Astrocyte of the spinal cord (primary cell): ENCODE data around the gene KIAA0513.

Source experiments
- DNase-seq: peaks from one replicate; pipeline ENCODE4 v3.0.0; 2011; ENCODE audit warnings: low read depth, low spot score
- H3K4me3 ChIP-seq: 2 replicates; pipeline ENCODE4 v1.5.1; 2011; ENCODE audit warnings: low read depth, mild to moderate bottlenecking, low read length, moderate library complexity
- CTCF ChIP-seq: IDR thresholded peaks from 2 replicates; pipeline ENCODE4 v1.5.1; 2012; ENCODE audit warnings: low read depth, mild to moderate bottlenecking, low read length, inconsistent platforms
- in situ Hi-C: cut with HindIII; loops from 2 replicates; pipeline ENCODE4 v1.10.0; 2017; ENCODE audit warnings: low sequenced_read_pairs

The KIAA0513 gene

GRCh38 chr16:84996365-84996764 is 31.2 kb upstream of the KIAA0513 start:
- no peak for DNase-seq
- in situ Hi-C loops = no loop called here
- no peak for TF ChIP-seq CTCF
- H3K4me3 ChIP-seq = no peak overlapping the region

- no peak for TF ChIP-seq CTCF
- in situ Hi-C loops = no loop called here
- DNase-seq = peak; percentile 48
- H3K4me3 ChIP-seq = no peak overlapping the region
These were observed 28.4 kb upstream of the KIAA0513 start for GRCh38 chr16:84999200-84999599.

GRCh38 chr16:84999857-85000480 is 27.6 kb upstream of the KIAA0513 start:
- H3K4me3 ChIP-seq = no peak overlapping the region
- no peak for TF ChIP-seq CTCF
- in situ Hi-C loops = no loop called here
- DNase-seq = no peak

- TF ChIP-seq CTCF = no peak
- peak; percentile 20 for DNase-seq
- H3K4me3 ChIP-seq = no peak overlapping the region
These were observed 25.5 kb upstream of the KIAA0513 start for GRCh38 chr16:85002099-85002541.

GRCh38 chr16:85002608-85003007 is 25.0 kb upstream of the KIAA0513 start:
- in situ Hi-C loops = no loop called here
- no peak for TF ChIP-seq CTCF
- no peak for DNase-seq
- no peak overlapping the region for H3K4me3 ChIP-seq

More at GRCh38 chr16:85002099-85002541, 25.5 kb upstream of the KIAA0513 start:
- in situ Hi-C loops = no loop called here

GRCh38 chr16:85003076-85003475 is 24.5 kb upstream of the KIAA0513 start:
- in situ Hi-C loops = no loop called here
- TF ChIP-seq CTCF = no peak
- DNase-seq = no peak
- H3K4me3 ChIP-seq = no peak overlapping the region
